Measurements from ENCODE around the gene USH1C.

The USH1C gene

GRCh38 chr11:17462940-17463339 is 81.3 kb downstream of the USH1C start:
- no peak for DNase-seq

GRCh38 chr11:17460406-17460805 is 83.8 kb downstream of the USH1C start:
- no peak for DNase-seq

GRCh38 chr11:17459236-17459896 is 84.8 kb downstream of the USH1C start:
- no peak for DNase-seq

GRCh38 chr11:17458268-17458667 is 85.9 kb downstream of the USH1C start:
- no peak for DNase-seq

GRCh38 chr11:17457396-17458173 is 86.6 kb downstream of the USH1C start:
- DNase-seq: no peak

GRCh38 chr11:17452668-17453067 is 91.5 kb downstream of the USH1C start:
- DNase-seq: no peak

GRCh38 chr11:17449158-17449557 is 95.1 kb downstream of the USH1C start:
- no peak for DNase-seq

- DNase-seq: no peak
Observed at GRCh38 chr11:17446482-17446881, 97.7 kb downstream of the USH1C start.

GRCh38 chr11:17445240-17445795 is 98.9 kb downstream of the USH1C start:
- DNase-seq: no peak

GRCh38 chr11:17443926-17444690 is 100.1 kb downstream of the USH1C start:
- no peak for DNase-seq
